Keratinocyte (primary cell): ENCODE measurements around the gene SIAE. TPM values are rescaled to one million over a fixed set of nuclear protein-coding genes. Genes with fewer than 3 reads are reported as not detected.

ENCODE experiments used
- DNase-seq: peaks from one replicate; pipeline ENCODE4 v3.0.0-alpha.2; 2011; ENCODE audit warnings: low read depth, missing footprints, low spot score
- FAIRE-seq: peaks from 2 replicates; lab custom pipeline; 2011; peaks lifted over from hg19 to GRCh38; lab: Jason Lieb, UNC
- H2AFZ ChIP-seq: 2 replicates; pipeline ENCODE4 v1.6.0; 2012; ENCODE audit warnings: low read length, control low read depth, inconsistent platforms; ENCODE audit not compliant: control insufficient read depth
- H3K27ac ChIP-seq: 2 replicates; pipeline ENCODE4 v1.5.1; 2011; ENCODE audit warnings: low read length; ENCODE audit not compliant: control insufficient read depth, insufficient read depth
- H3K27me3 ChIP-seq: 3 replicates; pipeline ENCODE4 v1.6.0; 2011; ENCODE audit warnings: low read length; ENCODE audit not compliant: control insufficient read depth, insufficient read depth; ENCODE audit errors: extremely low read depth
- H3K36me3 ChIP-seq, 2 experiments: 2 replicates in 1 of 2; 3 replicates in 1 of 2; pipeline ENCODE4 v1.5.1; 2011; ENCODE audit warnings: low read length in 2 of 2, mild to moderate bottlenecking in 1 of 2; ENCODE audit not compliant: control insufficient read depth in 2 of 2, insufficient read depth in 2 of 2; ENCODE audit errors: extremely low read depth in 1 of 2
- H3K4me1 ChIP-seq: 3 replicates; pipeline ENCODE4 v1.5.1; 2011; ENCODE audit warnings: low read length; ENCODE audit not compliant: control insufficient read depth, insufficient read depth; ENCODE audit errors: extremely low read depth
- H3K4me2 ChIP-seq: 3 replicates; pipeline ENCODE4 v1.6.0; 2011; ENCODE audit warnings: low read depth, low read length; ENCODE audit not compliant: control insufficient read depth, insufficient read depth; ENCODE audit errors: extremely low read depth
- H3K4me3 ChIP-seq, 3 experiments: fragments of 200-600 bp in 1 of 3; sonication (generic) in 1 of 3; 2 replicates in 2 of 3; 3 replicates in 1 of 3; pipeline ENCODE4 v1.5.1; 2011 to 2016; ENCODE audit warnings: low read length in 3 of 3, mild to moderate bottlenecking in 3 of 3, control low read depth in 2 of 3, inconsistent platforms in 1 of 3, low read depth in 1 of 3, mixed read lengths in 1 of 3, mixed run types in 1 of 3, moderate library complexity in 1 of 3; ENCODE audit not compliant: control insufficient read depth in 2 of 3, insufficient read depth in 2 of 3; ENCODE audit errors: extremely low read depth in 1 of 3
- H3K79me2 ChIP-seq: 2 replicates; pipeline ENCODE4 v1.6.0; 2012; ENCODE audit warnings: low read length; ENCODE audit not compliant: control insufficient read depth, insufficient read depth
- H3K9ac ChIP-seq: 3 replicates; pipeline ENCODE4 v1.6.0; 2011; ENCODE audit warnings: low read length; ENCODE audit not compliant: control insufficient read depth, insufficient read depth; ENCODE audit errors: extremely low read depth
- H3K9me1 ChIP-seq: 3 replicates; pipeline ENCODE4 v1.6.0; 2011; ENCODE audit warnings: low read length; ENCODE audit not compliant: control insufficient read depth, insufficient read depth; ENCODE audit errors: extremely low read depth
- H3K9me3 ChIP-seq: 2 replicates; pipeline ENCODE4 v1.5.1; 2012; ENCODE audit warnings: low read depth, low read length; ENCODE audit not compliant: control insufficient read depth
- H4K20me1 ChIP-seq: 3 replicates; pipeline ENCODE4 v1.6.0; 2011; ENCODE audit warnings: low read length; ENCODE audit not compliant: control insufficient read depth, insufficient read depth; ENCODE audit errors: extremely low read depth
- EZH2 ChIP-seq: IDR thresholded peaks from one replicate; pipeline ENCODE4 v1.6.1; 2012; ENCODE audit warnings: inconsistent platforms, mild to moderate bottlenecking, low read length, moderate library complexity
- dilution Hi-C: fragments of 300-500 bp; cut with MboI; formaldehyde crosslinking; loops from one replicate; pipeline ENCODE4 v1.7.0; 2020; ENCODE audit warnings: low sequenced_read_pairs; ENCODE audit not compliant: extremely low pct_ligation_motif_present
- polyA plus RNA-seq, 5 experiments: library from polyadenylated mRNA; depleted of rRNA in 3 of 5; stranded (reverse) in 3 of 5; stranded (forward) in 1 of 5; unstranded in 1 of 5; fragments of >200 nt; gene quantifications; 1 replicate in 1 of 5; 2 replicates in 3 of 5; 3 replicates in 1 of 5; pipeline versions ENCODE4 v1.2.1 to v1.2.3, GENCODE V29; 2011 to 2012; ENCODE audit warnings: missing spikeins in 2 of 5, low read depth in 1 of 5, low replicate concordance in 1 of 5
- TF ChIP-seq, protein P1 (sequence below), 3 experiments: IDR thresholded peaks in 1 of 3; conservative IDR thresholded peaks in 1 of 3; optimal IDR thresholded peaks in 1 of 3; 2 replicates in 2 of 3; 3 replicates in 1 of 3; pipeline versions ENCODE3 to v1.5.1; 2011; ENCODE audit warnings: low read length in 3 of 3, mild to moderate bottlenecking in 3 of 3, moderate library complexity in 2 of 3, control low read depth in 1 of 3, inconsistent platforms in 1 of 3; ENCODE audit not compliant: insufficient read depth in 2 of 3; ENCODE audit errors: extremely low read depth in 1 of 3

Gene SIAE
- polyA plus RNA-seq, 1 donor (not counting 4 experiments of a cell fraction or from before 2014, with no cell fraction given), result 26.6 TPM

DNA sequence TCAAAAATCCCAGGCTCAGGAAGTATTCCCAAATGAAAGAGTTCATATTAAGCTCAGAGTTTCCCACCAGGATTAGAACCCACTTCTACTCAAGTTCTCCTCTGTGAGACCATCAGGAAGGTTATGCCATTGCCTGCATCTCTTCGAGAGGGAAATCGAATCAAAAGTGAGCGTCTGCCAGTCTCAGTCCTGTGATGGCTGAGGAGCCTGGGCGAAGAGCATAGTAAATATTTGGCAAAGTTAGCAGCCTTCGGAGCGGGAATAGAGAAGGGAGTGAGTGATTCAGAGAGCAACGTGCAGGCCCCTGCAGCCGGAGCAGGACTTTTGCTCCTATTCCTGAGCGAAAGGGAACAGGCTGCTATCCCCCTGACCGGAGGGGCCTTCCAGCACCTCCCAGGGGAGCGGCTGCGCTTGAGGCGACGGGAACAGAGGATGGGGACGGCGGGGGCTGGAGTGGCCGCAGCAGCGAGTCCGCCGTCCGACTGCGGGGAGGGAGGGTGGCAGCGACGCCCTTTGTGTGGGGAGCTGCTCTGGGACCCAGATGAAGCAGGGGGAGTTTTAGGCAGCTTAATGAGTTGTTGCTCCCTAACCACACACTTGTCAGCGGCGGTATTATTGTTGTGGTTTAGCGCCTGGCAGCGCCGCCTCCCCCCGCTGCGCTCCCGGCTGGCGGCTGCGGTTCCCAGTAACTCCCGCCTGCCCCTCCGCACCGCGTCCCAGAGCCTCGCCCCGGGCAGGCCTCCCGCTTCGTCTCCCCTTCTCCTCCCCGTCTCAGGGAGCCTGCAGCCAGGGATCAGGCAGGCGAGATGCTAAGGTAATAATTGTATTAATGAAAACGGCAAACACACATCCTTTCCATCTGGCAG lies 44.5 kb upstream of the SIAE start:
- Histone ChIP-seq H3K4me1 (peaks cover 32% of the 10 kb centered on the region), H2AFZ (peak overlapping the region; percentile 59), H3K27ac (peak overlapping the region; percentile 50), H4K20me1 (no peaks in the 10 kb centered on the region), H3K4me3 (peak overlapping the region in 2 of 3 experiments; percentile 56 to 60), H3K4me2 (peak overlapping the region; percentile 97), H3K9ac (peak overlapping the region; percentile 37), H3K36me3 (no peaks in the 10 kb centered on the region), H3K79me2 (no peaks in the 10 kb centered on the region), H3K9me3 (no peaks in the 10 kb centered on the region), H3K9me1 (no peaks in the 10 kb centered on the region), H3K27me3 (peaks cover 36% of the 10 kb centered on the region)
- TF ChIP-seq EZH2, result peak; percentile 62
- TF ChIP-seq, protein P1, sequence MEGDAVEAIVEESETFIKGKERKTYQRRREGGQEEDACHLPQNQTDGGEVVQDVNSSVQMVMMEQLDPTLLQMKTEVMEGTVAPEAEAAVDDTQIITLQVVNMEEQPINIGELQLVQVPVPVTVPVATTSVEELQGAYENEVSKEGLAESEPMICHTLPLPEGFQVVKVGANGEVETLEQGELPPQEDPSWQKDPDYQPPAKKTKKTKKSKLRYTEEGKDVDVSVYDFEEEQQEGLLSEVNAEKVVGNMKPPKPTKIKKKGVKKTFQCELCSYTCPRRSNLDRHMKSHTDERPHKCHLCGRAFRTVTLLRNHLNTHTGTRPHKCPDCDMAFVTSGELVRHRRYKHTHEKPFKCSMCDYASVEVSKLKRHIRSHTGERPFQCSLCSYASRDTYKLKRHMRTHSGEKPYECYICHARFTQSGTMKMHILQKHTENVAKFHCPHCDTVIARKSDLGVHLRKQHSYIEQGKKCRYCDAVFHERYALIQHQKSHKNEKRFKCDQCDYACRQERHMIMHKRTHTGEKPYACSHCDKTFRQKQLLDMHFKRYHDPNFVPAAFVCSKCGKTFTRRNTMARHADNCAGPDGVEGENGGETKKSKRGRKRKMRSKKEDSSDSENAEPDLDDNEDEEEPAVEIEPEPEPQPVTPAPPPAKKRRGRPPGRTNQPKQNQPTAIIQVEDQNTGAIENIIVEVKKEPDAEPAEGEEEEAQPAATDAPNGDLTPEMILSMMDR (optimal IDR thresholded peaks at IDR 0.05 in 1 of 3, IDR thresholded peaks at IDR 0.05 in 1 of 3, conservative IDR thresholded peaks at IDR 0.05 in 1 of 3; ENCODE audit: extremely low read depth in 1 of 3, insufficient read depth in 2 of 3, low read length in 3 of 3), result no peak
- FAIRE-seq (no peak), DNase-seq (no peak)
- dilution Hi-C loops, result no loop called here

DNA sequence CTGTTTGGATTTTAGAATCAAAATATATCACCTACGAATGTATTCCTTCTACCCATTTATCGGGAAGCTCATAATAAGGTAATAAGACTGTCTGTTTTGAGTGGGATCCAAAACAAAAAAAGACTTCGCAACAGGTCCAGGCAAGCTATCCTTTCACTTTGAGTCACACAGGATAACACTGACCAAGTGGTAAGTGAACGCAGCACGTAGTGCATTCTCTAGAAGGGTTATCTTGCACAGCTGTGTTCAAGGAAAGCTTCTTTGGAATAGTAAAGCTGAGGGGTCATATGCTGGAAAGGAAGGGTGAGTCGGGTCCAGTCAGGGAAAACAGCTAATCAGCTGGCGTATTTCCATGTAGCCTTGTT lies 43.9 kb upstream of the SIAE start:
- no peaks in the 10 kb centered on the region for H4K20me1 ChIP-seq
- FAIRE-seq (peak; percentile 94), DNase-seq (peak; percentile 32)
- H3K9me1 ChIP-seq, result no peaks in the 10 kb centered on the region
- H2AFZ ChIP-seq, result peak overlapping the region; percentile 59
- peaks cover 34% of the 10 kb centered on the region for H3K27me3 ChIP-seq
- H3K4me2 ChIP-seq, result peak overlapping the region; percentile 97
- no peaks in the 10 kb centered on the region for H3K79me2 ChIP-seq
- H3K4me3 ChIP-seq, result peak overlapping the region in 2 of 3 experiments; percentile 56 to 60
- no peaks in the 10 kb centered on the region for H3K36me3 ChIP-seq
- H3K4me1 ChIP-seq, result peaks cover 32% of the 10 kb centered on the region
- TF ChIP-seq, protein P1 (optimal IDR thresholded peaks at IDR 0.05 in 1 of 3, IDR thresholded peaks at IDR 0.05 in 1 of 3, conservative IDR thresholded peaks at IDR 0.05 in 1 of 3; ENCODE audit: extremely low read depth in 1 of 3, insufficient read depth in 2 of 3, low read length in 3 of 3), result no peak
- no peak for TF ChIP-seq EZH2
- no peaks in the 10 kb centered on the region for H3K9me3 ChIP-seq
- H3K9ac ChIP-seq, result peak overlapping the region; percentile 37
- dilution Hi-C loops, result no loop called here
- peak overlapping the region; percentile 50 for H3K27ac ChIP-seq
